ENCODE results near the gene ING4.

DNA sequence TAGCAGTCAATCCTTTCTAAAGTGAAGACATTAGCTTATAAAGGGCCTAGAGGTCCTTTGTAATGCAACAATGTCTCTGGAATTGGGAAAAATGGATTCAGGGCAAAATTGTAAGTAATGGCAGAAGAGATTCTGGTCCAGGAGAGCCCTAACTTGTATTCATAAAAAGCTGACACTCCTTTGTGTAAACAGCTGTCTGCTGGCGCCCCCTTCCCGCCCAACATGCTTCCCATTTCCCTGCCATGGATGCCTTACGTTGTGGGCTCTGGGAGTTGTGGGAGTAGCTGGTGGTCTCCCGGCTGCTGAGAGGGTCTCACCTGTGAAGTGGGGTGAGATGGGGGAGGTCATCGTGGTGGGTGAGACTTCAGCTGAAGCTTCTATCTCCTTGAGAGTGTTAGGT is 18.0 kb downstream of the ING4 start:
- TF ChIP-seq, protein P1, sequence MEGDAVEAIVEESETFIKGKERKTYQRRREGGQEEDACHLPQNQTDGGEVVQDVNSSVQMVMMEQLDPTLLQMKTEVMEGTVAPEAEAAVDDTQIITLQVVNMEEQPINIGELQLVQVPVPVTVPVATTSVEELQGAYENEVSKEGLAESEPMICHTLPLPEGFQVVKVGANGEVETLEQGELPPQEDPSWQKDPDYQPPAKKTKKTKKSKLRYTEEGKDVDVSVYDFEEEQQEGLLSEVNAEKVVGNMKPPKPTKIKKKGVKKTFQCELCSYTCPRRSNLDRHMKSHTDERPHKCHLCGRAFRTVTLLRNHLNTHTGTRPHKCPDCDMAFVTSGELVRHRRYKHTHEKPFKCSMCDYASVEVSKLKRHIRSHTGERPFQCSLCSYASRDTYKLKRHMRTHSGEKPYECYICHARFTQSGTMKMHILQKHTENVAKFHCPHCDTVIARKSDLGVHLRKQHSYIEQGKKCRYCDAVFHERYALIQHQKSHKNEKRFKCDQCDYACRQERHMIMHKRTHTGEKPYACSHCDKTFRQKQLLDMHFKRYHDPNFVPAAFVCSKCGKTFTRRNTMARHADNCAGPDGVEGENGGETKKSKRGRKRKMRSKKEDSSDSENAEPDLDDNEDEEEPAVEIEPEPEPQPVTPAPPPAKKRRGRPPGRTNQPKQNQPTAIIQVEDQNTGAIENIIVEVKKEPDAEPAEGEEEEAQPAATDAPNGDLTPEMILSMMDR (IDR thresholded peaks at IDR 0.05) = 0 out of 2 replicates have a peak, but pooled peaks have one; percentile 6
- no peak for TF ChIP-seq ZFX (IDR thresholded peaks at IDR 0.05; ENCODE audit: borderline replicate concordance)

Measured in 22Rv1 (cell line).